GM18870 (cell line): Measurements from ENCODE around the gene PLEKHA7.
"Not testable (repeated sequence)": the region's sequence is repeated elsewhere in the genome, so short reads cannot be mapped to it uniquely, and the experiment has no call there.

ENCODE experiments used
- ATAC-seq: cut with Tn5 transposase; IDR thresholded peaks from one replicate; pipeline ENCODE4 v1.9.1; 2021; ENCODE audit warnings: moderate library complexity; ENCODE audit not compliant: unreplicated experiment

Gene PLEKHA7

DNA sequence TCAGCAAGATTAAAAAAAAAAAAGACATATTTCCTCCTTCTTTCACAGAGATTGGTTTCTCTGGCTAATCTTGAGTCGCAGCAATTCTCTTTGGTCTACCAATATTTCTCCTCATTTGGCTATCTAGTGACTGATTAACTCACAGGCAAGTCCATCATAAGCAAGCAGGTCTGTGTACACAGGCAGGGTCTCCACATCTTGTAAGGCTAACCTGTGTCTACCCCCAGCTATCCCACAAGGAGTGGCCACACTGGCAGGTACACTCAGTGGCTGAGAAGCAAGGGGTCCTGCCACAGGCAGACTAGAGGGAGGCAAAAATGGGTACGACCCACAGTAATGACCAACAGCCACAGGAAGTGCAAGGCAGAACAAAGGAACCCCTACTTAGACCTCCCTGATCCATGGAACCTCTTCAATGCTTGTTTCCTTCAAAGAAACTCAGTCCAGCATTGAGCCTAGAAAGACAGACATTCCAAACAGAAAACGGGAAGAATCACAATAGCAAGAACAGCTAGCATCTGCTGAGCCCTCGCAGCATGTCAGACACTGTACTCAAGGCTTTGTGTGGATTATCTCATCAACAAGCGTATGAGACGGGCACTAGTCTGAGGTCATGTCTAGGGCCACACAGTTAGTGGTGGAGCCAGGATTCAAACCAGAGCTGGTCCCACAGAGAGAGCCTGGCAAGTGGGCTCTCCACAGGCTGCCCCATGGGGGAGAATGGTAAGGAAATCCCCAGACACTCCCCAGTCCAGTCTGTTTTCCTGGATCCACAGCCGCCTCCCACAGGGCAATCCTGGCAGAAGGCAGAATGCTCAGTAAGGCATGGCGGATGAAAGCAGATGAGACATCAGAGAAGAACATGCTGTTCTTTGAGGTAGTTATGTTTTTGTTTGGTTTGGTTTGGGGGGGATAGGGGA, 34.3 kb downstream of the PLEKHA7 start:
- no peak for ATAC-seq

GRCh38 chr11:16977994-16978315, 36.3 kb downstream of the PLEKHA7 start:
- ATAC-seq = no peak

- no peak for ATAC-seq
Measured at GRCh38 chr11:16977136-16977993, 36.8 kb downstream of the PLEKHA7 start.

DNA sequence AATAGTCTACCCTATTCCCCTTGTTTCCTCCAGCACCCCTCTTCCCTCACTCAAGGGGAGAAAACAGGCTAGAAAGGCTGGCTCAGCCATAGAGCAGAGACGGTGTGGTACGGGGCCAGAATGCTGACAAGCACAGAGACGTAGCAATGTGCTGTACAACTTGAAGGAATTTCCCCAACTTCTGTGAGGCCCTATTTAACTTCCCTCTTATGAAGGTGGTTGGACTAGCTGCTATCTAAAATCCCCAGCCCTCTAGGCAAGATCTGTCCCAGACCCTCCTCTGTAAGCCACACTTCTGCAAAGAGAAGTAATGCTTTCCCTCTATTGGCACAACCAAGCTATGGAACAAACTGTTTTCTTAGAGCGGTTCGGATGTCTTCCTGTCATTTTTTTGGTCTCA, 37.8 kb downstream of the PLEKHA7 start:
- ATAC-seq = no peak

- ATAC-seq = no peak
Measured at GRCh38 chr11:16975906-16976305, 38.3 kb downstream of the PLEKHA7 start.

- ATAC-seq = no peak
Measured at GRCh38 chr11:16973338-16973964, 40.8 kb downstream of the PLEKHA7 start.

GRCh38 chr11:16969010-16969999, 44.9 kb downstream of the PLEKHA7 start:
- no peak for ATAC-seq

DNA sequence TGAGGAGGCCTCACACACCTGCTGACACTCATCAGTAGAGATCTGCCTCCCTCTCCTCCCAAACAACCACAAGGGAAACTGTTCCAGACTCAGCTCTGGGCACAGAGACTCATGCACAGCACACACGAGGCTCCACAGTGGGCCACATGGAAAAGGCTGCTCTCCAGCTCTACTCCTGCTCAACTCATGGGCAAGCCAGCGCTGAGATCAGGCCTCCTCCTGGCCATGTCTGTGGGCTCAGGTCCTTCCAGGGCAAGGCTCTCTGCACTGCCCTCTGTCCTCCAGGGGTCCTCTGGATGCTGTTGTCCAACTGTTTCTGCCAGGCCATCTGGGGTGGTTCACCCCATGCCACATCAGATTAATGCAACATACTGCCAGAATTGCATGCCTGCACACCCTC, 46.0 kb downstream of the PLEKHA7 start:
- ATAC-seq = no peak

GRCh38 chr11:16966930-16967671, 47.1 kb downstream of the PLEKHA7 start:
- no peak for ATAC-seq

- ATAC-seq = no peak
Measured at GRCh38 chr11:16964501-16964900, 49.7 kb downstream of the PLEKHA7 start.

GRCh38 chr11:16963316-16963876, 50.8 kb downstream of the PLEKHA7 start:
- ATAC-seq = no peak

- not testable (repeated sequence) for ATAC-seq
Measured at GRCh38 chr11:16962589-16962988, 51.6 kb downstream of the PLEKHA7 start.

- no peak for ATAC-seq
Measured at GRCh38 chr11:16962146-16962545, 52.1 kb downstream of the PLEKHA7 start.

GRCh38 chr11:16960250-16960649, 54.0 kb downstream of the PLEKHA7 start:
- no peak for ATAC-seq

DNA sequence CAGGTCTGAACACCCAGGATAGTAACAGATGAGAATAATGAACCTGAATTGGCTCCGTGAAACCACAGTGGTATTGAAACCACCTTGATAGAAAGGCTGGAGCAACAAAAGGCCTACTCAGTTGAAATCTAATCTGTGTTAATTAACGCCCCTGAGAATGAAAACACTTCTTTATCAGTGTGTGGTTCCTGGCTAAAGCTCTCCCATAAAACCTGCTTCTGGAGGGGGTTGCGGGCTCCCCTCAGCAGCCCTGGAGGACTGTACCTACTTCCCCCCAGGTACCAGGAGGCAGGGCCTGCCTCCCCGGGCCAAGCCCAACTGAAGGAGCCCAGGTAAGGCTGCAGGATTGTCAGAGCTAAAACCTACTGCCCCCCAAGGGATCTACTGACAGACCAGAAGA, 54.6 kb downstream of the PLEKHA7 start:
- no peak for ATAC-seq

GRCh38 chr11:16958833-16959232, 55.4 kb downstream of the PLEKHA7 start:
- ATAC-seq = no peak

DNA sequence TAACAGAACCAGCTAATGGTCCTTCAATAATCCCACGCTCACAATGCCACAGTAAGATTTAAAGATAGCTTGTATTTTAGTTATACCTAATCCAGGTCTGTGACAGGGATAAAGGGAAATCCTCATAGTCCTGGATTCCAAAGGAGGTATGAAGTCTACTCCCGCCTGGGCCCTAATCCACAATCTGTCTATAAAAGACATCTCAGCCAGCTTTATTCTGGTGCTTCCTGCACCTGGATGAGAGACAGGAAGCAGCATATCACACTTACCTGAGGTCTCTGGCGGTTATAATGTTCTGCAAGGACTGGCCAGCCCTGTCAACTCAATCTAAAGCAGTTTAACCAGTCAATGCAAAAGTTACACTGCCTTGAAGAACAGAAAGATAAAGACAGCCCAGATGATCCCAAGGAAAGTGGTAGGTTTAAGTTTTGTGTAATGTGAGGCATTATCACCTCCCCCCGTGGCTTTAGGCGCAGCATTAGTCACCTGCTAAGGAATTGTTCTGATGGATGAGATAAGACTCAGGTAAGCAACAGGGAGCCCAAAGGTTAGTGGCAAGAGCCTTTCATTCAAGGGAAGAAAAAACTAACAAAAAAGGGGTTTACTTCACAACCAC, 57.6 kb downstream of the PLEKHA7 start:
- no peak for ATAC-seq

GRCh38 chr11:16953663-16954062, 60.6 kb downstream of the PLEKHA7 start:
- ATAC-seq = no peak
